Measurements from ENCODE around the gene FOXK2.
"Not testable (repeated sequence)": the region's sequence is repeated elsewhere in the genome, so short reads cannot be mapped to it uniquely, and the experiment has no call there.

The FOXK2 gene

DNA sequence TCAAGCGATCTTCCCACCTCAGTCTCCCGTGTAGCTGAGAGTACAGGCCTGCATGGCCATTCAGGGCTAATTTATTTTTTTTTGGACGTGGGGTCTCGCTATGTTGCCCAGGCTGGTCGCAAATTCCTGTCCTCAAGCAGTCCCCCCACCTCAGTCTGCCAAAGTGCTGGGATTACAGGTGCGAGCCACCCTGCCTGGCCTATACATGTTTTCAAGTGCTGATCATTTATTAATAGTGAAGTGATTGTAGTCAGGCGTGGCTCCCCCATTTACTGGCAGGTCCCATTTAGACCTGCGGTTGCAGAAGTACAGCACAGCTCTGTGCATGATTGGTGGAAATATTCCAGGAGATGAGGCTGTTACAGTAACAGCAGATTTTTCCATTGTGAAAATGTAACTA lies 8.4 kb downstream of the FOXK2 start:
- no peak overlapping the region for H3K4me3 ChIP-seq (ENCODE audit: low read depth, low read length)
- DNase-seq (ENCODE audit: low read depth): no peak

DNA sequence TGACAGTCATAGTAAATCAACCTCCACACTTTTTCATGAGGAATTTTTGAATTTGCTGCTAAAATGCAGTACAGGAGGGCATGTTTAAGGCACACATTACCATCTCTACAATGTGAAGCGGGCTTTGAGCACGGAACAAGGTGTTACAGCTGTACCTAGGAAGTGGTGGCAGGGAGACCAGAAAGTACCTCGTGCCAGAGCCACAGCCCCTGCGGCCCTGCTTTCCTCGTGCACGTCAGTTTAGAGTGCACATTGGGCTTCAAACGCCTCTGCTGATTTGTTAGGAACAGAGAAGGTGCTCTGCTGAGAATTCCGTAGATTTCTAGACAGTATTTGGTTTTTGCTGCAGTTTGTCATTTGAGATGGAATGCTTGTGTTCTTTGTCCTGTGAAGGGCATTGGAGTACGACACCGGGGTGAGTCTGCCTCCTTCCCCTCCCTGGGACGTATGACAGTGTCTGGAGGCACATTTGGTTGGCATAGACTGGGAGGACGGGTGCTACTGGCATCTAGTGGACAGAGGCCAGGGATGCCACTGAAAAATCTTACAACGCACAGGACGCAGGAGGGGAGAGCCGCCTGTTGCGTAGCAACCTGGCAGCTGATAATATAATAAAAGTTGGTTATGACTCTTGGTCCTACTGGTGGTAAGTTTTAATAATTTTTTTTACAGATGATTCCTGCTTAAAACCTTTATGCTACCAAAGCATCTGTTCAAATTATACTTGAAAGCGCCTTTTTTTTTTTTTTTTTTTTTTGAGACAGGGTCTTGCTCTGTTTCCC lies 9.1 kb downstream of the FOXK2 start:
- DNase-seq (ENCODE audit: low read depth): no peak
- no peak overlapping the region for H3K4me3 ChIP-seq (ENCODE audit: low read depth, low read length)

DNA sequence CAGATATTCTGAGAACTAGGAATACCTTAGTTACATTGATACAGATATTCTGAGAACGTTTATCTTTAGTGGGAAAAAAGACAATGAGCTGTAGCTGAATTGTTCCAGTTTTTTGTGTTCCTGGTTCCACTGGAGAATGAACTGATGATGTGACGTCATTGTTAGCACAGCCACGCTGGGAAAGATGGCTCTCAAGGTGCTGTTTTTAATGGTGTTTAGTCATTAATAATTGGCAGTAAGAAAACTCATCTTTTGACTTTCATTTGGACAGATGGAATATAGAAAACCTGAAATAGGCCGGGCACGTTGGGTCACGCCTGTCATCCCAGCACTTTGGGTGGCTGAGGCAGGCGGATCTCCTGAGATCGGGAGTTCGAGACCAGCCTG lies 10.4 kb downstream of the FOXK2 start:
- no peak overlapping the region for H3K4me3 ChIP-seq (ENCODE audit: low read depth, low read length)
- no peak for DNase-seq (ENCODE audit: low read depth)

DNA sequence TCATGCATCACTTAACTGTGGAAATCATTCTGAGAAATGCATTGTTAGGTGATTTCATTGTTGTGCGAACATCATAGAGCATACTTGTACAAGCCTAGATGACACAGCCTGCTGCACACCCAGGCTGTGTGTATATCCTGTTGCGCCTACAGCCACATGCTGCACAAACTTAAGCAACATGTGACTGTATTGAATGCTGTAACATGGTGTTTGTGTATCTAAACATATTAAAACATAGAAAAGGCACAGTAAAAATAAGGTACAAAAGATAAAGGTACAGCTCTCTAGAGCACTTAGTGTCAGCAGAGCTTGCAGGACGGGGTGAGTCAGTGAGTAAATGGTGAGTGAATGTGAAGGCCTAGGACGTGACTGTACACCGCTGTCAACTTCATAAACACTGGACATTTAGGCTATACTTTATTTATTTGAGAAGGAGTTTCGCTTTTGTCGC lies 11.9 kb downstream of the FOXK2 start:
- H3K4me3 ChIP-seq (ENCODE audit: low read depth, low read length): no peak overlapping the region
- DNase-seq (ENCODE audit: low read depth): peak; percentile 34

DNA sequence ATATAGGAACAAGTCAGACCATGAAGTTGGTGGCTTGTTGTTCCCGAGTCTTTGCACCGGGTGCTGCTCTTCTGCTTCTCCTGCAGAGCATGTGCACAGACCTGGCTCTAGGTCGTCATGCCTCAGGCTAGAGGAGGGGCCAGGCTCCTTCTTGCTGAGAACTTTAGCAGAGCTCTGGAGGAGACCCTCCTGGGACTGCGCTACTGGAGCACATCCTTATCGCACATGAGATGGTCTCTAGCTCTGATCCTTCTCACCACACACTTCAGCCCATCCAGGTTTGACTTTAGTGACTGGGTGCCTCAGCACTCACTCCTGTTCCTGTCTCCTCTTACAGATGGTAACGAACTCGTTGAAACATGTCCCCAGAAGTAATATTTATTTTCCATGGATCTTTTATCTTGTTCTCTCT lies 14.9 kb downstream of the FOXK2 start:
- DNase-seq (ENCODE audit: low read depth): no peak

DNA sequence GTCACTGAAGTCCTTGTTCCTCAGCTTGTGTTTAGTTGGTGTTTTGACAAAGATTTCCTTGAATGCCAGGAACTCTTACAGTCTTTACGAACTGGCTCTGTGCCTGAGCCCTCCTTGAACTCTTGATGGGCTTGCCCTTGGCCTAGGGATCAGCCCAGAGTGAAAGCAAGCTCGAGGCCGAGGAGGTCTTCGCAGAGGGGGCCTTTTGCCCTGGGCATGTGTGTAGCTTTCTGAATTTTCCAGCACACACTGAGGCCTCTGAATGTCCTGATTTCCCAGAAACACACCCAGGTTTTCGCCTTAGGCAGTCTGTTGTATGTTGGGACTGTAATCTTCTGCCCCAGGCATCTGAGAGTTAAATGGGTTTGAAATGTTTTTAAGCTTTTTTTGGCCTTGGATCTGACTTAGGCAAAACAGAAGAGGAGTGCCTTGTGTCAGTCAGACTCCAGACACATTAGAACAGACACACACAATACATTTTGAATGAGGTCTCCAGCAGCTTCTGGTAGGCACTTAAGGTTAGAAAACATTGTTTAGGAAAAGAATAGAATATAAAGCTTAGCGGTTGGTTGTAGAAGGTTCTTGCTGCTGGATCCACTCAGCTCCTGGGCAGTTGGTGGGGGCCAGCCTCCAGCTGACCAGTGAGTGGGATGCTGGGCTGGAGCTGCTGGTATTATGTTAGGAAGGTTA lies 17.1 kb downstream of the FOXK2 start:
- no peak overlapping the region for H3K4me3 ChIP-seq (ENCODE audit: low read depth, low read length)
- no peak for DNase-seq (ENCODE audit: low read depth)

More for the DNA sequence above, 14.9 kb downstream of the FOXK2 start:
- H3K4me3 ChIP-seq (ENCODE audit: low read depth, low read length): no peak overlapping the region

DNA sequence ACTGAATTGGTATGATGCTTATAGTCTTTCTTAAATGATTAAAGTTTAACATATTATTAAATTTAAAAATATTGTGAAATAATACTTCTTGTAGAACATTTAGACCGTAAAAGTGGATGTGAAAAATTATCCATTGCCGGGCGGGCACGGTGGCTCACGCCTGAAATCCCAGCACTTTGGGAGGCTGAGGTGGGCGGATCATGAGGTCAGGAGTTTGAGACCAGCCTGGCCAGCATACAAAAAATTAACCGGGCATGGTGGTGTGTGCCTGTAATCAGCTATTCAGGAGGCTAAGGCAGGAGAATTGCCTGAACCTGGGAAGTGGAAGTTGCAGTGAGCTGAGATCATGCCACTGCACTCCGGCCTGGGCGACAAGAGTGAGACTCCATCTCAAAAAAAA lies 17.7 kb downstream of the FOXK2 start:
- not testable (repeated sequence) for DNase-seq (ENCODE audit: low read depth); H3K4me3 ChIP-seq (ENCODE audit: low read depth, low read length)

DNA sequence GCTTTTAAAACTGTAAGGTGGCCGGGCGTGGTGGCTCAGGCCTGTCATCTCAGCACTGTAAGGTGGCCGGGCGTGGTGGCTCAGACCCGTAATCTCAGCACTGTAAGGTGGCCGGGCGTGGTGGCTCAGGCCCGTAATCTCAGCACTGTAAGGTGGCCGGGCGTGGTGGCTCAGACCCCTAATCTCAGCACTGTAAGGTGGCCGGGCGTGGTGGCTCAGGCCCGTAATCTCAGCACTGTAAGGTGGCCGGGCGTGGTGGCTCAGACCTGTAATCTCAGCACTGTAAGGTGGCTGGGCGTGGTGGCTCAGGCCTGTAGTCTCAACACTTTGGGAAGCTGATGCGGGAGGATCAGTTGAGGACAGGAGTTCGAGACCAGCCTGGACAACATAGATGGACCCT lies 19.5 kb downstream of the FOXK2 start:
- DNase-seq (ENCODE audit: low read depth); H3K4me3 ChIP-seq (ENCODE audit: low read depth, low read length): not testable (repeated sequence)

DNA sequence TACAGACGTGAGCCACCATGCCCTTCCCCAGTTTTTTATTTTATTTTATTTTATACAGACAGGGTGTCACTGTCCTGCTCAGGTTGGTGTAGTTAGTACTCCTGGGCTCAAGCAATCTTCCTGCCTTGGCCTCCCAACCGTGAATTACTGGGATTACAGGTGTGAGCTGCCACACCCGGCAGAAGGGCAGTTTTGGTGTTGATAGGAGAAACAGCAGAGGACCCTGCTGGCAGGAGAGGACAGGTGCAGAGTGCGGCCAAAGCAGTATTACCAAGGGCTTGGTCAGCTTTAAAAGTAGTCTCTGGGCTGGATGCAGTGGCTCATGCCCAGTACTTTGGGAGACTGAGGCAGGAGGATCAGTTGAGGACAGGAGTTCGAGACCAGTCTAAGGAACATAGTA lies 22.9 kb downstream of the FOXK2 start:
- H3K4me3 ChIP-seq (ENCODE audit: low read depth, low read length): no peak overlapping the region
- no peak for DNase-seq (ENCODE audit: low read depth)

DNA sequence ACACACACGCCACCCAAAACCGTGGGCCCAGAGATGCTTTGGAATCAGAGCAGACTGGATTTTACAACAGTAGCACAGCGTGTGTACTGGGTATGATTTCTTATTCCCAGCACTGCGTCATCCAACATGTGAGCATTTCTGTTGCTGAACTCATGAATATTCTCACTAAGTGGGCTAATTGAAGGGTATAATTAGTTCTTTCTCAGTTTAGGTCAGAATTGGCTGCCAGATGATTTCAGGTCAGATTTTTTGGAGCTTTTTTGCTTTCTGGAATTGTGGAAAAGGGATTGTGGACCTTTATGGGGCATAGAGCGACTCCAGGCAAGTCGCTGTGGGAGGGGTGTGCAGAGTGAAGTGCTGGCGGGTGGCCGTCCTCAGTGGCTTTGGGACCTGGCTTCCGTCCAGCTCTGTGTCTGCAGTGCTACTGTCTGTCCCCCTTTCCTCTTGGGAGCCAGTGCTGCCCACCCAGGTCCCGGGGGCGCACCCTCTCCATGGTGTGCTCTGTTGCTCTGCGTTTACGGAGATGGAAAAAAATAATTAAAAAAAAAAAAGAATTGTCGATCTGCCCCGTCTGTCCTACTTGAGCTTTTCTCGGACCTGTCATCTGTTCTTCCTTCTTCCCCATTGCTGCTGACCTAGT lies 25.0 kb downstream of the FOXK2 start:
- no peak for DNase-seq (ENCODE audit: low read depth)
- H3K4me3 ChIP-seq (ENCODE audit: low read depth, low read length): no peak overlapping the region

DNA sequence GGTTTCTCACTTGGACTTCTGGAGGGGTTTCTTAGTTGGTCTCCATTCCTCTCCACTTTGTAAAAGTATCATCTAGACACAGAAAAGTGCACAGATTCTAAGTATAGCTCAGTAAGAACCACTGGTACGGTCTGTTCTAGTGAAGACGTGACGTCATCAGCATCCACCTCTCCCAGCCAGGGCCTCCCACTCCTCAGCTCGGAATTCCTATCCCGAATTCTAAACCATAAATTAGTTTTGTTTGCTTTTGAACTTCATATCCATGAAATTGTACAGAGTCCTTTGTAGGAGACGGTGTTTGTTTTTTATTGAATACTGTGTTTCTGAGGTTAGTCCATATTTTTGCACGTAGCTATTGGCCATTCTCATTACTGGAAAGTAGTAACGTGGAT lies 25.5 kb downstream of the FOXK2 start:
- no peak for DNase-seq (ENCODE audit: low read depth)

DNA sequence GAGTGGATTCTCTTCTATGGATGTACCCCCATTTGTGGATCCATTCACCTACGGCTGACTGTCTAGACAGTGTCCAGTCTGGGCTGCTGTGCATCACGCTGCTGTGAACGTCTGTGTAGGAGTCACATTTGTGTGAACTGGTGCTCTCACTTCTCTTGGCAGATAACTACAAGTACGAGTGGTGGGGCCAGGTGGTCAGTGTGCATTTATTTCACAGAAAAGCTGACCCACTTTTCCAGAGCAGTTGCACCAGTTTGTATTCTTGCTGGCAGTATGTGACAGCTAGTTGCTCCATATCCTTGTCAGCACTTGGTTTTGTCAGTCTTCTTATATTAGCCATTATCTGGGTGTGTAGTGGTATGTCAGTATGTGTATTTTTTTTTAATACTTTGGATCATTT lies 28.4 kb downstream of the FOXK2 start:
- no peak for DNase-seq (ENCODE audit: low read depth)
- H3K4me3 ChIP-seq (ENCODE audit: low read depth, low read length): no peak overlapping the region

More for the DNA sequence above, 25.5 kb downstream of the FOXK2 start:
- H3K4me3 ChIP-seq (ENCODE audit: low read depth, low read length): no peak overlapping the region

DNA sequence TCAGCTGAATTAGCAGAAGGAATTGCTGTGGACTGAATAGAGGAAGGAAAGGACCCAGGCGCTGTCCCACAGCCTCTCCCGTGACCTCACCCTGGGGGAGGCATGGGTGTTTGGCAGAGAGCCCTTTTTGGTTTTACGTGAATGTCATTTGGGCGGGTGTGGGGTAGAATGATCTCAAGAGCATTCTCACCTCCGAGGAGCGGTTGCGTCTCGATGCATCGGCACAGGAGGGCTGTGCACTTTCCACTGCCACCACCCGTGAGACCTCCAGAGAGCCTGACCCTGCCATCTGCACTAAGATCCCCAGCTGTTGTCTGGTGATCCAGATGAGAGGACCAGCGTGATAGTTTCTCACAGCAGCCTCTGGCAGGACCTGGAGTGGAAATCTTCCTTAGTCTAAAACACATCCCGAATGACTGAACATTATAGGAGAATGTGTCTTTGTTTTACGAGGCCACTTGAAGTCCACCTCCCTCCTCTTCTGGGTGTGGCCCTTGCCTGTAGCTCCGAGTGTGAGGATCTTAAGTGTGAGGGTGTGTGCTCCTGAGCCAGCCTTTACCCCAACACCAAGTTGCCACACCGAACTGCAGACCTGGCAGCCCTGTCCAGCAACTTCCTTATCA lies 29.3 kb downstream of the FOXK2 start:
- DNase-seq (ENCODE audit: low read depth): no peak

DNA sequence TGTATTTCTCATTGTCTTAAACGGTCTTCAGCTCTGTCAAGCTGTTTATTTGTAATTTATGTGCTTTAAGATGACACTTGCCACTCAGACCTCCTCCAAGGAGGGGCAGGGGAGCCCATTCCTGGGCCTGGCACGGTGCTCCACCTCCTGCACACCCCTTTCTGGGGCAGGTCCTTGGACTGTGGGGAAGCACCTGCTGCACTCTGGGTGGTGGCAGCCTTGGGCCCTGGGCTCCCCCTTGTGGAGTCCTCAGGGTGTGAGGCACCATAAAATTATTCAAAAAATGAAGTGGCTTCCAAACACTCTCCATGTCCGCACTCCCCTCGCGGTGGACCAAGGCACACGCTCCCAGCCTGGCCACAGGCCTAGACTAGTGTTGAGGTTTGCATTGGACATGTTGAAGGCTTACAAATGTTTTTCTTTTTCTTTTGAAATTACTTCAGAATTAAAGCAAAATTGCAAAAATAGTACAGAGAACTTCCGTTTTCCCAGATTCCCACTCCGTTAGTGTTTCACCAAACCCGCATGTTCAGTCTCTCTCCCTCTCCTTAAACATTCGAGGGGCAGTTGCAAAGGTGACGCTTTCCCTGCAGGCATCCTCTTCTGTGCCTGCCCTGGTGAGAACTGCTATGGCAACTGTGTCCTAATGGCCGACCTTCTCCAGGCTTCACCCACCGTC lies 32.4 kb downstream of the FOXK2 start:
- no peak for DNase-seq (ENCODE audit: low read depth)
- no peak overlapping the region for H3K4me3 ChIP-seq (ENCODE audit: low read depth, low read length)

More for the DNA sequence above, 29.3 kb downstream of the FOXK2 start:
- H3K4me3 ChIP-seq (ENCODE audit: low read depth, low read length): no peak overlapping the region

DNA sequence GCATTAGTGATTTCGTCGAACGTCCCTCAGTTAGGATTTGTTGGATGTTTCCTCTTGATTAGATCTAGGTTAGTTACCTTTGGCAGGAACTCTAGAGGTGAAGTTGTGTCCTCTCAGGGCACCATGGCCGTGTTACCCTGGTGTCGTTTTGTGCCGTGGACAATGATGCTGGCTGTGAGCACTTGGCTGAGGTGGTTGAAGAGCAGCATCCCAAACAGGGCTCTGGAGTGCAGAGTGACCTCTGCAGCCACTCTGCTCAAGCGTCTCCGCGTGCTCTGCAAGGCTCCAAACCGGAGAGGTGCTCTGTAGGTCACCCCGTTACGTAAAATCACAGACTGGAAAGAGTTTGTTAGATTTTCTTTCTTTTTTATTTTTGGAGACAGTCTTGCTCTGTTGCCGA lies 33.0 kb downstream of the FOXK2 start:
- no peak overlapping the region for H3K4me3 ChIP-seq (ENCODE audit: low read depth, low read length)
- DNase-seq (ENCODE audit: low read depth): no peak

DNA sequence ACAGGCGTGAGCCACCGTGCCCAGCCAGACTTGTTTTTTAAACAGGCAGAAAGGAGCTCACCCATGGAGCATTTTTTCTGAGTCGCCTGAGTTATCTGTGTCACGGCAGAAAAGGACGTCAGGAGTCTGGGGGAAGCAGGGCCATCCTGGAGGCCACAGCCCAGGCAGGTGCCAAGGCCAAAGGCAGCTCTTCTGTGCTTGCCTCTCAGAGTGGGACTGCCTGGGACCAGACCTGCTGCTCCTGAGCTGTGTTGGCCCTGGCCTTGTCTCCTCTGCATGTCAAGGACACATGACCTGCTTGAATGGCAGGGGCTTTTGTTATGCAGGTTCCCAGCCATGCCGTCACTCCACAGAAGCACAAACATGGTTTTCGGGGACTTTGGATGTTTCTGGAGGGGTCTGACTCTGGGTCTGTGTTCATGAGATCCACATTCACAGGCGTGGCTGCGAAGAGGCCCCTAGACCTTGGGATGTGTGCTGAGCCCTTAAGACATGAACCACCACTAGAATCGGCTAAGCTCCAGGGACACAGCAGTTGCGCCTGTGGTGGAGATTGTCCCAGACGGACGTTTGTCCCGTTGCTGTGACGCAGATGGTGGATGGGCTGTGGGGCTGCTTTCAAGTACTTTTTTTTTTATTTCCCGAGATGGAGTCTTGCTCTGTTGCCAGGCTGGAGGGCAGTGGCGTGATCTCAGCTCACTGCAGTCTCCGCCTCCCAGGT lies 33.8 kb downstream of the FOXK2 start:
- DNase-seq (ENCODE audit: low read depth): no peak
- H3K4me3 ChIP-seq (ENCODE audit: low read depth, low read length): no peak overlapping the region

DNA sequence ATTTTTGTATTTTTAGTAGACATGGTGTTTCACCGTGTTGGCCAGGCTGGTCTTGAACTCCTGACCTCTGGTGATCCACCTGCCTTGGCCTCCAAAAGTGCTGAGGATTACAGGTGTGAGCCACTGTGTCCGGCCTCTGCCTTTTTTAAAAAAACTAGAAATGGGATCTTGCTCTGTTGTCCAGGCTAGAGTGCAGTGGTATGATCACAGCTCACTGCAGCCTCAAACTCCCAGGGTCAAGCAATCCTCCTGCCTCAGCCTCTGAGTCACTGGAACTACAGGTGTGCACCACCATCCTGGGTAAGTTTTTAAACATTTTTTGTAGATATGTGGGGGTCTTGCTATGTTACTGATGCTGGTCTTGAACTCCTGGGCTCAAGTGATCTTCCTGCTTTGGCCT lies 38.0 kb downstream of the FOXK2 start:
- not testable (repeated sequence) for H3K4me3 ChIP-seq (ENCODE audit: low read depth, low read length); DNase-seq (ENCODE audit: low read depth)

DNA sequence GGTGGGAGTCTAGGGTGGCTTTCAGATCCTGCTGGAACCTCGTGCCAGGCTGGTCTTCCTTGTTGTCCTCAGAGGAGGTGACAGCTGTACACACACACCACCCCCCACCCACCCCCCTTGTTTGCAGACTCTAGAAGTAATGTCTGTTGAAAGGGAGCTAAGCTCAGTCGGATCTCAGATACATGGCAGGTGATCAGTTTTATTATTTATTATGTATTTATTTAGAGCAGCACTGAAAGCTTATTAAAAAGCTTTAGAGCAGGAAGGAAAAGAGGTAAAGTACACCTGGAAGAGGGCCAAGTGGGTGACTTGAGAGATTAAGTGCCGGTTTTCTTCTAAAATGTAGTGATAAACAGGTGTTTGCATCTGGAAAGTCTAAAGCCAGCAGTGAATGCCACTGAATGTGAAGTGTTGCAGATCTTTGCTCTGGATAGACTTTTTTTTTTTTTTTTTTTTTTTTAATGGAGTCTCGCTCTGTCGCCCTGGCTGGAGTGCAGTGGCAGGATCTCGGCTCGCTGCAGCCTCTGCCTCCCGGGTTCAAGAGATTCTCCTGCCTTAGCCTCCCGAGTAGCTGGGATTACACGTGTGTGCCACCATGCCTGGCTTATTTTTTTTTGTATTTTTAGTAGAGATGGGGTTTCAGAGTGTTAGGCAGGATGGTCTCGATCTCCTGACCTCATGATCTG lies 40.2 kb downstream of the FOXK2 start:
- no peak overlapping the region for H3K4me3 ChIP-seq (ENCODE audit: low read depth, low read length)
- DNase-seq (ENCODE audit: low read depth): no peak
